ENCODE results near the gene DPM2. TPM values are rescaled to one million over a fixed set of nuclear protein-coding genes. Genes with fewer than 3 reads are reported as not detected.

Gene DPM2
- total RNA-seq, 4 donors from 2014 or later: 7.5 to 14.2 (median 9.6) TPM

DNA sequence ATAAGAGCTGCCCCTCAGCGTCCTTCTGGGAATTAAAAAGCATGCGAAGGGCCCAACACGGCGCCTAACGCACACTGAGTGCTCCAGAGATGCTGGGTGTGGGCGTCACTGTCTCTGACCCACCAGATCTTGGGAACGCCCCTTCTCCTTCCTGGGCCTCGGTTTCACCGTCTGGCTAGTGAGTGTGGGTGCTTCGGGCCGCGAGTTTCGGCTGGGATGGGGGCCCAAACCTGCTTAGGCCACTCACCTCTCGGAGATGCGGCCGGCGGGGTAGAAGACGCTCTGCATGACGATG is 10.8 kb downstream of the DPM2 start:
- TF ChIP-seq, protein P1, sequence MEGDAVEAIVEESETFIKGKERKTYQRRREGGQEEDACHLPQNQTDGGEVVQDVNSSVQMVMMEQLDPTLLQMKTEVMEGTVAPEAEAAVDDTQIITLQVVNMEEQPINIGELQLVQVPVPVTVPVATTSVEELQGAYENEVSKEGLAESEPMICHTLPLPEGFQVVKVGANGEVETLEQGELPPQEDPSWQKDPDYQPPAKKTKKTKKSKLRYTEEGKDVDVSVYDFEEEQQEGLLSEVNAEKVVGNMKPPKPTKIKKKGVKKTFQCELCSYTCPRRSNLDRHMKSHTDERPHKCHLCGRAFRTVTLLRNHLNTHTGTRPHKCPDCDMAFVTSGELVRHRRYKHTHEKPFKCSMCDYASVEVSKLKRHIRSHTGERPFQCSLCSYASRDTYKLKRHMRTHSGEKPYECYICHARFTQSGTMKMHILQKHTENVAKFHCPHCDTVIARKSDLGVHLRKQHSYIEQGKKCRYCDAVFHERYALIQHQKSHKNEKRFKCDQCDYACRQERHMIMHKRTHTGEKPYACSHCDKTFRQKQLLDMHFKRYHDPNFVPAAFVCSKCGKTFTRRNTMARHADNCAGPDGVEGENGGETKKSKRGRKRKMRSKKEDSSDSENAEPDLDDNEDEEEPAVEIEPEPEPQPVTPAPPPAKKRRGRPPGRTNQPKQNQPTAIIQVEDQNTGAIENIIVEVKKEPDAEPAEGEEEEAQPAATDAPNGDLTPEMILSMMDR (IDR thresholded peaks at IDR 0.05; ENCODE audit: low read depth): no peak

DNA sequence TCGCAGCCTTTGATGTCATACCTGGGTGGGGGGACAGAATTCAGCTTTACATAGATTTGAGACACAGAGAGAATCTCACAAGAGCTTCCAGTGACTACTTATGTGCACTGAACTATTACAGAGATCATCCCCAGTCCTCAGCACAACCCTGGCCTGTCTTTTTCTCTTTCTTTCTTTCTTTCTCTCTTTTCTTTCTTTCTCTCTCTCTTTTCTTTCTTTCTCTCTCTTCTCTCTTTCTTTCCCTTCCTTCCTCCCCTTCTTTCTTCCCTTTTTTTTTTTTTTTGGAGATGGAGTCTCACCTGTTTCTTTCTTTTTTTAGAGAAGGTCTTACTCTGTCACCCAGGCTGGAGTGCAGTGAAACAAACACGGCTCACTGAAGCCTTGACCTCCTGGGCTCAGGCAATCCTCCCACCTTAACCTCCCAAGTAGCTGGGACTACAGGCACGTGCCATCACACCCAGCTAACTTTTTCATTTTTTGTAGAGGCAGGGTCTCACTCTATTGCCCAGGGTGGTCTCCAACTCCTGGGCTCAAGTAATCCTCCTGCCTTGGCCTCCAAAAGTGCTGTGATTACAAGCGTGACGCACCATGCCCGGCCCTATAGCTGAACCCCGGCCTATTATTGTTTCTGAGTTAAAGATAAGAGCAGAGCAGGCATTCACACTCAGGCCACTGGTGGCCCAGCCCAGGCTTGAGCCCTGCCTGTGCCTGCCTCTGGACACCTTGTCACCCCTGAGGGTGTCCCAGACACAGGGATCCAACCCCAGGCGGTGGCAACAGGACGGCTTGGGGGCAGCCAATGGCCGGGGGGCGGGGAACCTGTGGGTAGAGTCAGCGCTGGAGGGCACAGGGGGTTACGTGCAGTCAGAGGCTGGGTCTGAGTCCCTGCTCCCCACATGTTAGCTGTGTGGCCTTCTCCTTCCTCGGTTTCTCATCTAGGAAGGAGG is 11.4 kb downstream of the DPM2 start:
- TF ChIP-seq, protein P1 (IDR thresholded peaks at IDR 0.05; ENCODE audit: low read depth): no peak

DNA sequence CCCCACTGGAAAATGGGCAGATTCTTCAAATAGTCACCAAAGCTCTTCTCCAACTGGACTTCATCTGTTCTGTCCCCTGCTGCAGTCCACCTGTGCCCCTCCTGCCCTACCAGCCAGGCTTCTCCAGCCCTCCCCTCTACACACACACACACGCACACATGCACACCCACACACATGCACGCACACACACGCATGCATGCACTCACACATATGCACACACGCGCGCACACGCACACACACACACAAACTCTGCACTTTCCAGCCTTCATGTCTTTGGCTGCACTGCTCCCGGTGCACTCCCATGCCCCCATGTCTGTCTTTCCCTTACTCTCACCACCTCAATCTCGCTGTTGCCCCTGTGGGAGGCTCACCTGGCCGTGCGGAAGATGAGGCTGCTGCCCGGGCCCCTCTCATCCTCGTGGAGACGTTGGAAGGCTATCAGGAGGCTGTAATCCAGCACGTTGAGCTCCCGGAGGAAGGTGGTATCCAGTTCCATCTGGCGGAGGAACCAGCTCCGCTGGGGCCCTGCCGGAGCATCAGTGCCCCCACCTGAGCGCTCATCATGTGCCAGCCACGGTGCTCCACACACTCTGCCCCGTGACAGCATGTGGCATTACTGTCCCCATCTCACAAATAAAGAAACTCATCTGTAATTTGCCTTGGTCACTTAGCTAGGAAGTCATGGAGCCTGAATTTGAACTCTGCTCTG is 12.8 kb downstream of the DPM2 start:
- TF ChIP-seq, protein P1 (IDR thresholded peaks at IDR 0.05; ENCODE audit: low read depth): no peak

DNA sequence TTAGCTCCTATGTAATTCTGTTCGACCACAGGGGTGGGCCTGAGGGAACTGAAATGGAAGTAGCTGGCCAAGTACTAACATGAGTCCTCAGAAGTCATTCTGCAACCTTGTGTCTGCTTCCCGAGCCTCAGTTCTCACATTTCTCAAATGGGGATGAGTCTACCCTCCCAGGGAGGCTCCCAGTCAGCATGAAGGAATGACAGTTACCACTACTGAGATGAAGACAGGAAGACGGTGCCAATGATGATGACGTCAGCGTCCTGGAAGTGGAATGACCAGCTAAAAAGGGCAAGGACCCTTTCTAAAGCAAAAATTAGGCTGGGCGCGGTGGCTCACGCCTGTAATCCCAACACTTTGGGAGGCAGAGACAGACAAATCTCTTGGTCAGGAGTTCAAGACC is 13.9 kb downstream of the DPM2 start:
- TF ChIP-seq, protein P1 (IDR thresholded peaks at IDR 0.05; ENCODE audit: low read depth): no peak

DNA sequence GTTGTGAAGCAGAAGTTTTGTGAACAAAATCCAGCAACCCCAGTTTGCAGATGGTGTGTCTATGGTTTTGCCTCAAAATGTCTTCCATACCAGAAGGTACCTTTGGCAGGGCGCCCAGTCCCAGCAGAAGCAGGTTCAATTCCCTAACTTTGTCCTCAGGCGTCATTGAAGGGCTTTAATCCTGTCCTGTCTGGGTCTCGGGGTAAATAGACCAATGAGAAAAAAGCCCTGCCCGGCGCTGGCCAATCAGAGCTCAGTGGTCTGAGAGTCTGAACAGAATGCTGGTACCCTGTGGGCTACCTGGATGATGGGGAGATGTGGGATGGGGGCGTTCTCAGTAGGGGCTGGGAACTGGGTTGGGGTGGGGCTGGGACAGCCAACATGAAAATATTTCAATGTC is 14.6 kb downstream of the DPM2 start:
- TF ChIP-seq, protein P1 (IDR thresholded peaks at IDR 0.05; ENCODE audit: low read depth): no peak

DNA sequence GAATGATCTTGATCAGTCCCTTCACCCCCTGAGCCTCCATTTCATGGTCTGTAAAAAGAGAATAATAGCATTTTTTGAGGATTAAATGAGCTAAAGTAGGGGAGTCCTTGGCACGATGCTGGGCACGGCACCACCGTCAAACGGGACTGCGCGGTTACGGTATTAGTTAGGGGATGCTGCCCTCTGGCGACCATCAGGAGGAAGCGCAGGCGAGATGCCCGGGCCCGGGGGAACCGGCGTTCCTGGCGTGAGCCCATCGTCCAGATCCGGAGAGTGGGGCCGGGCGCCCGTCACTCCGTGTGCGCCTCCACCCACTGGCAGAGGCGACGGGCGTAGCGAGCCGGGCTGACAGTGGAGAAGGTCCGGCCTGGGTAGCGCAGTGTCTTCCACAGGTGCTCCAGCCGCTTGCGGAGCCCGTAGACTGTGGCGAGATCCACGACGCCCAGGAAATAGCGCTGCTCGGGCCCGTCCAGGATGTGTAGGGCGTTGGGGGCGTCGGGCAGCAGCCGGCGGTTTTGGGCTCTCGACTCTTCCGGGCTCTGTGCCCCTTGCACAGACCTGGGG is 16.0 kb downstream of the DPM2 start:
- TF ChIP-seq, protein P1 (IDR thresholded peaks at IDR 0.05; ENCODE audit: low read depth): no peak

DNA sequence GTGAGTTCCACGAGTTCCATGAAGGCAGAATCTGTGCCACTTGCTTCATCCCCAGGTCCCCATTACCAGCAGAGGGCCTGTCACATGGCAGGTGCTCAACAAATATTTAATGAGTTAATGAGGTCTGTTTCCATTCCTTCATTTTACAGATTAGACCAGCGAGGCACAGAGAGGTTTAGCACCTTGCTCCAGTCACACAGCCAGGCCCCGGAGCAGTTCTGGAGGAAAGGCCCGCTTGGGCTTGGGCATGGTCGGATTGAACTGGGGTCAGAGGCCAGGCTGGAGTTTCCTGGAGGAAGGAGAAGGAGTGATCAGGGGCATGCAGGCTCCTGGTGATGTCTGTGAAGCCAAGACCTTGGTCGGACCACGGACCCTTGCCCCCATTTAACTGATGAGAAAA is 16.9 kb downstream of the DPM2 start:
- TF ChIP-seq, protein P1 (IDR thresholded peaks at IDR 0.05; ENCODE audit: low read depth): no peak
